PC-3 (cell line): Measurements from ENCODE around the gene MRLN.

Experiments used
- CTCF ChIP-seq: fragments of 300-600 bp; sonication (generic); conservative IDR thresholded peaks from 2 replicates; pipeline ENCODE4 v1.5.1; 2017; ENCODE audit warnings: antibody characterized with exemption, low read depth, mild to moderate bottlenecking, low read length
- EZH2 ChIP-seq: fragments of 300-600 bp; sonication (generic); IDR thresholded peaks from one replicate; pipeline ENCODE4 v1.6.1; 2017; ENCODE audit warnings: antibody characterized with exemption, mild to moderate bottlenecking, low read length; ENCODE audit not compliant: unreplicated experiment

DNA sequence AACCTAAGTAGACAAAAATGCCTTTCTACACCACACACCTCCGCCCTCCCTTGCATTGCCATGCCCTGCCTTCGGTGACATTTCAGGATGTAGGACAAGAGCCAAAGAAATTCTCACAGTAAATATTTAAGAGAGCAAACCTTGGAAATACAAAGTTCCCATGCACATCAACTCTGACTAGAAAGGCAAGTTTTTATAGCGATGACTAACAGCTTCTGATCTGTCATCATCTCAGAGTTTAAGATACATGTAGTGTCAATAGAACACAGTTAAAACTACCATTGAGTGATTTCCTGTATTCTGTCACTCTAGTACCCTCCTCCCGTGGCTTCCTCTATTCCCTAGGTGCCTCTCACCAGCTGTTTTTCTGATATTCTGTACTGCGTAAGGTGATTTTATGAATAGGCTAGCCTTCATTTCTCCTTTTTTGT lies 64.3 kb downstream of the MRLN start:
- TF ChIP-seq CTCF (no peak), EZH2 (no peak)
